ENCODE data around the gene PYGB.

DNA sequence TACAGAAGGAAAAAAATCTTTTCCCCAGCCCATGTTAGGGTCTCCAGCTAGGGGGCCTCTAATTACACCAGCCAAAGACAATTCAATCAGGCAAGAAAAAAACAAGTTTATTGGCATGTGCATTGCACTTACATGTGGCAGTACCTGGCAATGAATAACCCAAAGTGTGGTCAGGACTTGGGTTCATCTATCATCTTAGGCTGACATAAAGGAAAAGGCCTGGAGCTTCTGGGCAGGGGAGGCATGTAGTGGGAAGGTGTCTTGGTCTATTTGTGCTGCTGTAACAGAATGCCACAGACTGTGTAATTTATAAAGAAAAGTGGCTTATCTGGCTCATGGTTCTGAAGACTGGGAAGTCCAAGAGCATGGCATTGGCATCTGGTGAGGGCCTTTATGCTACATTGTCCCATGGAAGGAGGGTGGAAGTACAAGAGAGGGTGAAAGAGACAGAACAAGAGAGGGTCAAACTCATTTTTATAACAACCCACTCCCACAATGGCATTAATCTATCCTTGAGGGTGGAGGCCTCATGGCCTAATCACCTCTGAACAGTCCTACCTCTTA, 4.4 kb upstream of the PYGB start:
- TF ChIP-seq, protein P1, sequence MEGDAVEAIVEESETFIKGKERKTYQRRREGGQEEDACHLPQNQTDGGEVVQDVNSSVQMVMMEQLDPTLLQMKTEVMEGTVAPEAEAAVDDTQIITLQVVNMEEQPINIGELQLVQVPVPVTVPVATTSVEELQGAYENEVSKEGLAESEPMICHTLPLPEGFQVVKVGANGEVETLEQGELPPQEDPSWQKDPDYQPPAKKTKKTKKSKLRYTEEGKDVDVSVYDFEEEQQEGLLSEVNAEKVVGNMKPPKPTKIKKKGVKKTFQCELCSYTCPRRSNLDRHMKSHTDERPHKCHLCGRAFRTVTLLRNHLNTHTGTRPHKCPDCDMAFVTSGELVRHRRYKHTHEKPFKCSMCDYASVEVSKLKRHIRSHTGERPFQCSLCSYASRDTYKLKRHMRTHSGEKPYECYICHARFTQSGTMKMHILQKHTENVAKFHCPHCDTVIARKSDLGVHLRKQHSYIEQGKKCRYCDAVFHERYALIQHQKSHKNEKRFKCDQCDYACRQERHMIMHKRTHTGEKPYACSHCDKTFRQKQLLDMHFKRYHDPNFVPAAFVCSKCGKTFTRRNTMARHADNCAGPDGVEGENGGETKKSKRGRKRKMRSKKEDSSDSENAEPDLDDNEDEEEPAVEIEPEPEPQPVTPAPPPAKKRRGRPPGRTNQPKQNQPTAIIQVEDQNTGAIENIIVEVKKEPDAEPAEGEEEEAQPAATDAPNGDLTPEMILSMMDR (conservative IDR thresholded peaks at IDR 0.05; ENCODE audit: low read depth, low read length) = no peak
- no peak for TF ChIP-seq EZH2phosphoT487 (IDR thresholded peaks at IDR 0.05; ENCODE audit: borderline replicate concordance, low read length)
- no peak for TF ChIP-seq EZH2 (IDR thresholded peaks at IDR 0.05; ENCODE audit: low read length, unreplicated experiment)

All from PC-3 (cell line).